ENCODE data around the gene STIP1. TPM values are rescaled to one million over a fixed set of nuclear protein-coding genes. Genes with fewer than 3 reads are reported as not detected.

Gene STIP1
- total RNA-seq, 1 donor from 2014 or later: 252 TPM

DNA sequence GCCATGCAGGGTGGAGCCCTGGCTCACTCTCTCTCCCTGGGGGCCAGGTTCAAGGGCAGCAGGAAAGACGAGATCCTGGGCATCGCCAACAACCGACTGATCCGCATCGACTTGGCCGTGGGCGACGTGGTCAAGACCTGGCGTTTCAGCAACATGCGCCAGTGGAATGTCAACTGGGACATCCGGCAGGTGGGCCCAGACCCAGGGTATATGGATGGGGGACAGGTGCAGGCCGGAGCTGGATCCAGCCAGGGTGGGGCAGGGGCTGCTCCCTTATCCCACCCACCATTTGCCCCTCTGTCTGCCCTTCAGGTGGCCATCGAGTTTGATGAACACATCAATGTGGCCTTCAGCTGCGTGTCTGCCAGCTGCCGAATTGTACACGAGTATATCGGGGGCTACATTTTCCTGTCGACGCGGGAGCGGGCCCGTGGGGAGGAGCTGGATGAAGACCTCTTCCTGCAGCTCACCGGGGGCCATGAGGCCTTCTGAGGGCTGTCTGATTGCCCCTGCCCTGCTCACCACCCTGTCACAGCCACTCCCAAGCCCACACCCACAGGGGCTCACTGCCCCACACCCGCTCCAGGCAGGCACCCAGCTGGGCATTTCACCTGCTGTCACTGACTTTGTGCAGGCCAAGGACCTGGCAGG, 37.2 kb downstream of the STIP1 start:
- Mint-ChIP-seq H3K4me1 (peaks cover 18% of the 10 kb centered on the region), H3K27ac (no peak overlapping the region), H3K4me3 (no peak overlapping the region), H3K27me3 (ENCODE audit: insufficient read depth, low read depth) (peaks cover 2% of the 10 kb centered on the region), H3K9me3 (no peaks in the 10 kb centered on the region), H3K36me3 (no peaks in the 10 kb centered on the region)
- Histone ChIP-seq H3K4me2 (no peak overlapping the region), H3K9ac (no peak overlapping the region), H2AFZ (replicated peaks) (no peak overlapping the region), H3K27me3 (no peaks in the 10 kb centered on the region), H3K9me3 (ENCODE audit: low read depth) (no peaks in the 10 kb centered on the region), H3K4me1 (peaks cover 12% of the 10 kb centered on the region), H3F3A (ENCODE audit: low read depth) (peaks cover 9% of the 10 kb centered on the region), H3K4me3 (no peak overlapping the region), H3K79me2 (ENCODE audit: low read depth) (no peaks in the 10 kb centered on the region), H3K36me3 (no peaks in the 10 kb centered on the region), H3K27ac (no peak overlapping the region), H4K20me1 (ENCODE audit: low read depth) (no peaks in the 10 kb centered on the region)
- no peak for DNase-seq (ENCODE audit: low spot score)
- TF ChIP-seq, protein P1, sequence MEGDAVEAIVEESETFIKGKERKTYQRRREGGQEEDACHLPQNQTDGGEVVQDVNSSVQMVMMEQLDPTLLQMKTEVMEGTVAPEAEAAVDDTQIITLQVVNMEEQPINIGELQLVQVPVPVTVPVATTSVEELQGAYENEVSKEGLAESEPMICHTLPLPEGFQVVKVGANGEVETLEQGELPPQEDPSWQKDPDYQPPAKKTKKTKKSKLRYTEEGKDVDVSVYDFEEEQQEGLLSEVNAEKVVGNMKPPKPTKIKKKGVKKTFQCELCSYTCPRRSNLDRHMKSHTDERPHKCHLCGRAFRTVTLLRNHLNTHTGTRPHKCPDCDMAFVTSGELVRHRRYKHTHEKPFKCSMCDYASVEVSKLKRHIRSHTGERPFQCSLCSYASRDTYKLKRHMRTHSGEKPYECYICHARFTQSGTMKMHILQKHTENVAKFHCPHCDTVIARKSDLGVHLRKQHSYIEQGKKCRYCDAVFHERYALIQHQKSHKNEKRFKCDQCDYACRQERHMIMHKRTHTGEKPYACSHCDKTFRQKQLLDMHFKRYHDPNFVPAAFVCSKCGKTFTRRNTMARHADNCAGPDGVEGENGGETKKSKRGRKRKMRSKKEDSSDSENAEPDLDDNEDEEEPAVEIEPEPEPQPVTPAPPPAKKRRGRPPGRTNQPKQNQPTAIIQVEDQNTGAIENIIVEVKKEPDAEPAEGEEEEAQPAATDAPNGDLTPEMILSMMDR (IDR thresholded peaks at IDR 0.05): no peak
- no peak for TF ChIP-seq EZH2 (IDR thresholded peaks at IDR 0.05)
- no peak for TF ChIP-seq EZH2phosphoT487 (IDR thresholded peaks at IDR 0.05)

DNA sequence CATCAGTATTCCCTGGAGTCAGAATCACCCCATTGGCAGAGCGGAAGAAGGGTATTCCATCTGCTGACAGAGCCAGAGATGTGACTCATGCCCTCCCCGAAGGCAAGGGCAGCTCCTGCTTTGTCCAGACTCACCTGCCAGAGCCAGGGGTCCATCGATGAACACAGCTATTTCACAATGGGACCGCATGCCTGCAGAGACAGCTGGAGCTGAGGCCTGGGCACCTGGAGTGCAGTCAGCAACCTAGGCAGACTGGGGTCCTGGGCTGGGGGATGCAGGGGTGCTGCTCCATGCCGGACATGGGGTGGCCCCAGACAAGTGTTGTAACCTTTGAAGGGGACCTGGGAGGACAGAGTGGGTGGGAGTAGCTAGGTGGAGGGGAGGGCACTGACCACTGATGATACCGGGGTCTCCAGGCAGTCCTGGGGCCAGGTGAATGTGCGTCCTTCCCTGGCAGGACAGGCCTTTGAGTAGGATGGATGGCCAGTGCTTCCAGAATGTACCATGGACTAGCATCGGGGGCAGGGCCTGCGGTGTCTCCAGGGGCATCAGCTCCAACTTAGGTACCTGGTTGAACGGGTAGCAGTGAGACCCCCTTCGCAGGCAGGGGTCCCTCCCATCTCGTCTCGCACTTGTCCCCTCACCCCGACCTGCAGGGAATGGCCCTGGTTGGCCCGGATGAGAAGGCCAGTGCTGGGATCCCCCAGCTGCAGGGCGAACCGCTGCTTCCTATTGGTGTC, 38.4 kb downstream of the STIP1 start:
- no peak overlapping the region for H3K4me2 ChIP-seq
- peaks cover 19% of the 10 kb centered on the region for H3K4me1 Mint-ChIP-seq

DNA sequence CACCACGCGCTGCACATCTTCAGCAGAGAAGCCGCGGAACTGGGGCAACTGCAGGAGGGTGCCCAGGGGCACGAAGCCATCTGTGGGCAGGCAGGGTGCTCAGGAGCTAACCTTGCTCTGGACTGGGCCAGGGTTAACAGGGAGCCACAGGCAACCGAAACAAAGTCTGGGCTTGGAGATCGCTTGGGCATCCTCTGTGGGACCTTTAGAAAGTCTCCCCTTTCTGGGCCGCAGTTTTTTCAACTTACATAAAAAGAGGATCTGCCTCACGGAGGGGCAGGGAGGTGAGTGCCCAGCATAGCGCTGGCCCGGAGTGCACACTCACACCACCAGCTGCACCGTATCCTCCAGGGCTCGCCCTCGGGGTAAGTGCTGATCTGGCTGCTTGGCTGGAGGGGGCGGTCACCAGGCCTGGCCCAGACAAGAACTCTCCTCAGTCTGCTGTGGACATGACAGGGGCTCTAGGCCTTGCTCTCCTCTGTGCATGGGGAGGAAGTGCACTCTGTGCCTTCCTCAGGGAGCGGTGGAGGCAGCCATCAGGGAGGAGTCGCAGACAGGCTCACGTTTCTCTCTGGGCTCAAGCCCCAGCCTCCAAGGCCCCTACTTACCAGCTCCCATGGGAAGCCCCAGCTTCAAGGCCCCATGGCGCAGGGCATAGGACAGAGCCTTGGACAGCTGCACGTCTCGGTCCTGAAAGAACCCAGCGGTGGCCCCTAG, 39.1 kb downstream of the STIP1 start:
- Mint-ChIP-seq H3K27me3 (ENCODE audit: insufficient read depth, low read depth) (peaks cover 5% of the 10 kb centered on the region), H3K36me3 (no peaks in the 10 kb centered on the region), H3K9me3 (no peaks in the 10 kb centered on the region), H3K4me1 (peaks cover 26% of the 10 kb centered on the region), H3K4me3 (peak overlapping the region; percentile 91), H3K27ac (no peak overlapping the region)
- H3K79me2 ChIP-seq (ENCODE audit: low read depth): no peaks in the 10 kb centered on the region
- DNase-seq (ENCODE audit: low spot score): peak; percentile 51
- H3K4me3 ChIP-seq: peak overlapping the region; percentile 62
- no peak overlapping the region for H3K9ac ChIP-seq
- no peaks in the 10 kb centered on the region for H4K20me1 ChIP-seq (ENCODE audit: low read depth)
- H3K4me2 ChIP-seq: peak overlapping the region; percentile 89
- no peaks in the 10 kb centered on the region for H3K9me3 ChIP-seq (ENCODE audit: low read depth)
- no peaks in the 10 kb centered on the region for H3K36me3 ChIP-seq
- no peak for TF ChIP-seq EZH2 (IDR thresholded peaks at IDR 0.05)
- TF ChIP-seq, protein P1 (IDR thresholded peaks at IDR 0.05): no peak
- TF ChIP-seq EZH2phosphoT487 (IDR thresholded peaks at IDR 0.05): no peak
- peaks cover 19% of the 10 kb centered on the region for H3F3A ChIP-seq (ENCODE audit: low read depth)
- H3K27ac ChIP-seq: no peak overlapping the region
- H3K27me3 ChIP-seq: no peaks in the 10 kb centered on the region
- no peak overlapping the region for H2AFZ ChIP-seq (replicated peaks)
- H3K4me1 ChIP-seq: peaks cover 16% of the 10 kb centered on the region

More for the DNA sequence above, 38.4 kb downstream of the STIP1 start:
- Histone ChIP-seq H3K27me3 (no peaks in the 10 kb centered on the region), H3K9ac (no peak overlapping the region), H3K4me1 (peaks cover 12% of the 10 kb centered on the region), H3K27ac (no peak overlapping the region), H3K9me3 (ENCODE audit: low read depth) (no peaks in the 10 kb centered on the region), H3K4me3 (no peak overlapping the region), H2AFZ (replicated peaks) (no peak overlapping the region), H3K36me3 (no peaks in the 10 kb centered on the region), H3K79me2 (ENCODE audit: low read depth) (no peaks in the 10 kb centered on the region), H3F3A (ENCODE audit: low read depth) (peaks cover 12% of the 10 kb centered on the region), H4K20me1 (ENCODE audit: low read depth) (no peaks in the 10 kb centered on the region)
- Mint-ChIP-seq H3K27ac (no peak overlapping the region), H3K27me3 (ENCODE audit: insufficient read depth, low read depth) (peaks cover 2% of the 10 kb centered on the region), H3K9me3 (no peaks in the 10 kb centered on the region), H3K36me3 (no peaks in the 10 kb centered on the region), H3K4me3 (peak overlapping the region; percentile 91)
- TF ChIP-seq, protein P1 (IDR thresholded peaks at IDR 0.05): no peak
- no peak for TF ChIP-seq EZH2 (IDR thresholded peaks at IDR 0.05)
- no peak for TF ChIP-seq EZH2phosphoT487 (IDR thresholded peaks at IDR 0.05)
- DNase-seq (ENCODE audit: low spot score): no peak
